Kidney (tissue), 14 donors: ENCODE measurements around the gene NABP2. TPM values are rescaled to one million over a fixed set of nuclear protein-coding genes. Genes with fewer than 3 reads are reported as not detected.

Experiments used
- DNase-seq, 5 donors: peaks; one replicate each; pipeline ENCODE4 v3.0.0-alpha.2; 2013 to 2020
- FAIRE-seq: peaks from 2 replicates; lab custom pipeline; 2012; peaks lifted over from hg19 to GRCh38; lab: Jason Lieb, UNC
- H3K27ac ChIP-seq, 2 donors: one replicate each; pipeline ENCODE4 v1.7.0; 2013; ENCODE audit warnings: low read depth in 2 of 2, low read length in 2 of 2, inconsistent platforms in 1 of 2
- H3K27me3 ChIP-seq: one replicate; pipeline ENCODE4 v1.7.1; 2013; ENCODE audit warnings: low read length, inconsistent platforms; ENCODE audit not compliant: control insufficient read depth, insufficient read depth
- H3K36me3 ChIP-seq, 3 donors: one replicate each; pipeline versions ENCODE4 v1.7.0 to v1.7.1; 2013; ENCODE audit warnings: low read length in 3 of 3, control low read depth in 1 of 3, inconsistent platforms in 1 of 3; ENCODE audit not compliant: insufficient read depth in 3 of 3, control insufficient read depth in 2 of 3
- H3K4me1 ChIP-seq, 3 donors: one replicate each; pipeline versions ENCODE4 v1.7.0 to v1.7.1; 2013; ENCODE audit warnings: low read length in 3 of 3, inconsistent platforms in 1 of 3, low read depth in 1 of 3; ENCODE audit not compliant: control insufficient read depth in 2 of 3, insufficient read depth in 2 of 3
- H3K4me3 ChIP-seq, 3 donors: one replicate each; pipeline versions ENCODE4 v1.7.0 to v1.8.1; 2013; ENCODE audit warnings: low read length in 3 of 3, control low read depth in 1 of 3, inconsistent platforms in 1 of 3
- H3K9ac ChIP-seq, 3 donors: one replicate each; pipeline versions ENCODE4 v1.7.0 to v1.7.1; 2013; ENCODE audit warnings: low read length in 3 of 3, control low read depth in 1 of 3, inconsistent platforms in 1 of 3
- H3K9me3 ChIP-seq, 3 donors: one replicate each; pipeline versions ENCODE4 v1.7.0 to v1.7.1; 2013; ENCODE audit warnings: low read length in 3 of 3, control low read depth in 1 of 3, inconsistent platforms in 1 of 3; ENCODE audit not compliant: control insufficient read depth in 2 of 3, insufficient read depth in 1 of 3
- CTCF ChIP-seq: IDR thresholded peaks from 3 replicates; pipeline ENCODE4 v1.5.1; 2012; ENCODE audit warnings: mild to moderate bottlenecking, moderate library complexity, borderline replicate concordance; ENCODE audit not compliant: insufficient read depth; ENCODE audit errors: extremely low read depth
- intact Hi-C: fragments of 100-400 bp; cut with DNase I; formaldehyde crosslinking; loops from one replicate; pipeline ENCODE4 v1.11.1; 2022
- polyA plus RNA-seq: library from polyadenylated mRNA; stranded (reverse); fragments of 350-450 nt; fragmentation: Illumina TruSeq; extraction: RNeasy Lipid Tissue Mini Kit (QIAGEN cat#74804); gene quantifications from one replicate; pipeline ENCODE4 v1.2.3, GENCODE V29; 2014; ENCODE audit warnings: low read depth, low replicate concordance; ENCODE audit not compliant: insufficient read depth
- total RNA-seq: library from RNA; stranded (reverse); fragmentation: NEBNext Ultra II Directional; extraction: Animal tissue kit (Norgen Biotek cat#: 25700); gene quantifications from one replicate; pipeline ENCODE4 v1.2.1, GENCODE V29; 2021
- donor health status: control.
- donor health status: control.
- donor health status: control.
- donor health status: control.
- donor health status: control.
- donor health status: DM: yes; HTN: yes; CAD: no.
- donor health status: Normal renal cell carcinoma (clear cell type).

NABP2 gene
- total and polyA plus RNA-seq, 2 donors from 2014 or later, result 31.0 to 42.3 TPM

GRCh38 chr12:56220611-56221231 lies 3.4 kb upstream of the NABP2 start:
- H3K4me1 ChIP-seq, result peaks cover 4 to 17% (median 8%) of the 10 kb centered on the region in 3 donors

GRCh38 chr12:56221232-56221756 lies 2.8 kb upstream of the NABP2 start:
- DNase-seq (peak; percentile 72 to 91 (median 85)), FAIRE-seq (no peak)
- H3K9me3 ChIP-seq, result no peaks in the 10 kb centered on the region
- peaks cover 0 to 4% (median 0%) of the 10 kb centered on the region in 3 donors for H3K36me3 ChIP-seq
- H3K27ac ChIP-seq, result peak overlapping the region; percentile 96 to 99
- H3K4me3 ChIP-seq, result peak overlapping the region; percentile 70 to 95 (median 82)
- H3K4me1 ChIP-seq, result peaks cover 4 to 17% (median 8%) of the 10 kb centered on the region in 3 donors
- TF ChIP-seq CTCF, result no peak
- H3K27me3 ChIP-seq, result no peaks in the 10 kb centered on the region
- intact Hi-C loops, result no loop called here
- H3K9ac ChIP-seq, result peak overlapping the region; percentile 79 to 97 (median 86)

More at GRCh38 chr12:56220611-56221231, 3.4 kb upstream of the NABP2 start:
- no peak for TF ChIP-seq CTCF
- intact Hi-C loops, result no loop called here
- peak in 1 of 5 donors; percentile 31 for DNase-seq
- peak overlapping the region; percentile 70 to 95 (median 82) for H3K4me3 ChIP-seq
- no peaks in the 10 kb centered on the region for H3K27me3 ChIP-seq
- peaks cover 0 to 2% (median 0%) of the 10 kb centered on the region in 3 donors for H3K36me3 ChIP-seq
- H3K9ac ChIP-seq, result peak overlapping the region; percentile 79 to 97 (median 86)
- H3K9me3 ChIP-seq, result no peaks in the 10 kb centered on the region
- FAIRE-seq, result no peak
- H3K27ac ChIP-seq, result peak overlapping the region; percentile 96 to 99

- Histone ChIP-seq H3K27ac (peak within 1 kb of the TSS; percentile 96 to 99), H3K27me3 (no peaks in the 10 kb centered on the region), H3K9ac (peak within 1 kb of the TSS; percentile 79 to 97 (median 86)), H3K9me3 (no peaks in the 10 kb centered on the region), H3K4me3 (peak within 1 kb of the TSS; percentile 70 to 95 (median 82)), H3K4me1 (peaks cover 4 to 17% (median 8%) of the 10 kb centered on the region in 3 donors), H3K36me3 (peaks cover 0 to 2% (median 0%) of the 10 kb centered on the region in 3 donors)
- intact Hi-C loops, result no loop called here
- TF ChIP-seq CTCF, result no peak
- DNase-seq, result peak; percentile 99
- FAIRE-seq, result peak; percentile 87
Measured at GRCh38 chr12:56221757-56222530, 2.2 kb upstream of the NABP2 start, which contains the start of gene RNF41. RNF41 (minus strand) TSS chr12:56221922; CDS start chr12:56214047, 7,875 bp downstream.
